ENCODE data around the gene ULK1.

GRCh38 chr12:131864469-131864868 is 30.0 kb upstream of the ULK1 start:
- TF ChIP-seq, protein P1, sequence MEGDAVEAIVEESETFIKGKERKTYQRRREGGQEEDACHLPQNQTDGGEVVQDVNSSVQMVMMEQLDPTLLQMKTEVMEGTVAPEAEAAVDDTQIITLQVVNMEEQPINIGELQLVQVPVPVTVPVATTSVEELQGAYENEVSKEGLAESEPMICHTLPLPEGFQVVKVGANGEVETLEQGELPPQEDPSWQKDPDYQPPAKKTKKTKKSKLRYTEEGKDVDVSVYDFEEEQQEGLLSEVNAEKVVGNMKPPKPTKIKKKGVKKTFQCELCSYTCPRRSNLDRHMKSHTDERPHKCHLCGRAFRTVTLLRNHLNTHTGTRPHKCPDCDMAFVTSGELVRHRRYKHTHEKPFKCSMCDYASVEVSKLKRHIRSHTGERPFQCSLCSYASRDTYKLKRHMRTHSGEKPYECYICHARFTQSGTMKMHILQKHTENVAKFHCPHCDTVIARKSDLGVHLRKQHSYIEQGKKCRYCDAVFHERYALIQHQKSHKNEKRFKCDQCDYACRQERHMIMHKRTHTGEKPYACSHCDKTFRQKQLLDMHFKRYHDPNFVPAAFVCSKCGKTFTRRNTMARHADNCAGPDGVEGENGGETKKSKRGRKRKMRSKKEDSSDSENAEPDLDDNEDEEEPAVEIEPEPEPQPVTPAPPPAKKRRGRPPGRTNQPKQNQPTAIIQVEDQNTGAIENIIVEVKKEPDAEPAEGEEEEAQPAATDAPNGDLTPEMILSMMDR (IDR thresholded peaks at IDR 0.05) = no peak
- no peak for TF ChIP-seq POLR2AphosphoS5 (IDR thresholded peaks at IDR 0.05)
- TF ChIP-seq POLR2A (IDR thresholded peaks at IDR 0.05) = no peak
- no peak for TF ChIP-seq EP300 (IDR thresholded peaks at IDR 0.05)
